Endothelial cell of umbilical vein (primary cell): ENCODE results near the gene COL23A1. TPM values are rescaled to one million over a fixed set of nuclear protein-coding genes. Genes with fewer than 3 reads are reported as not detected.

Experiments used
- BruUV-seq: library from RNA; stranded (reverse); fragments of 400-500 nt; replicated peaks from 2 replicates; lab custom pipeline; 2021; lab: Mats Ljungman, UMichigan
- CTCF ChIA-PET: fragments of 300-600, 350-600 bp; sonication (Branson Sonifier 250); formaldehyde crosslinking; loops from one replicate; lab custom pipeline; 2021; ENCODE audit warnings: antibody characterized with exemption, inconsistent platforms; lab: Charles Lee
- POLR2A ChIA-PET: fragments of 300-600, 350-600 bp; sonication (Branson Sonifier 250); formaldehyde crosslinking; loops from one replicate; lab custom pipeline; 2021; ENCODE audit warnings: antibody characterized with exemption, inconsistent platforms; lab: Charles Lee
- DNase-seq: peaks from one replicate; pipeline ENCODE4 v3.0.0-alpha.2; 2011; ENCODE audit warnings: low read depth, low spot score
- FAIRE-seq: peaks from 2 replicates; lab custom pipeline; 2011; peaks lifted over from hg19 to GRCh38; lab: Jason Lieb, UNC
- H2AFZ ChIP-seq: 2 replicates; pipeline ENCODE4 v1.6.0; 2012; ENCODE audit warnings: low read depth, low read length, control low read depth, inconsistent platforms
- H3K27ac ChIP-seq: 2 replicates; pipeline ENCODE4 v1.5.1; 2011; ENCODE audit warnings: low read depth, mild to moderate bottlenecking, control low read depth, low read length, moderate library complexity; ENCODE audit not compliant: insufficient read depth
- H3K27me3 ChIP-seq, 2 experiments: 2 replicates each; pipeline versions ENCODE4 v1.6.0 to v1.6.1; 2011; ENCODE audit warnings: low read length in 2 of 2, mixed read lengths in 1 of 2; ENCODE audit not compliant: control insufficient read depth in 2 of 2, insufficient read depth in 2 of 2
- H3K36me3 ChIP-seq, 2 experiments: 2 replicates in 1 of 2; 3 replicates in 1 of 2; pipeline ENCODE4 v1.5.1; 2011; ENCODE audit warnings: low read length in 2 of 2, mild to moderate bottlenecking in 1 of 2, moderate library complexity in 1 of 2; ENCODE audit not compliant: control insufficient read depth in 2 of 2, insufficient read depth in 2 of 2; ENCODE audit errors: extremely low read depth in 1 of 2
- H3K4me1 ChIP-seq: 3 replicates; pipeline ENCODE4 v1.5.1; 2011; ENCODE audit warnings: mild to moderate bottlenecking, low read length; ENCODE audit not compliant: control insufficient read depth, insufficient read depth; ENCODE audit errors: extremely low read depth
- H3K4me2 ChIP-seq: 2 replicates; pipeline ENCODE4 v1.6.1; 2011; ENCODE audit warnings: low read length, control low read depth, mixed read lengths; ENCODE audit not compliant: insufficient read depth
- H3K4me3 ChIP-seq, 3 experiments: fragments of 200-600 bp in 1 of 3; sonication (generic), shearing (Covaris generic) in 1 of 3; replicated peaks in 1 of 3; 2 replicates each; pipeline ENCODE4 v1.5.1; 2011 to 2016; ENCODE audit warnings: control low read depth in 3 of 3, low read length in 3 of 3, mild to moderate bottlenecking in 2 of 3, inconsistent platforms in 1 of 3, low read depth in 1 of 3, moderate library complexity in 1 of 3; ENCODE audit not compliant: insufficient read depth in 1 of 3
- H3K79me2 ChIP-seq: 2 replicates; pipeline ENCODE4 v1.6.0; 2012; ENCODE audit warnings: low read length, inconsistent platforms; ENCODE audit not compliant: control insufficient read depth, insufficient read depth
- H3K9ac ChIP-seq: replicated peaks from 2 replicates; pipeline ENCODE3; 2011; ENCODE audit warnings: low read length, control low read depth; ENCODE audit not compliant: insufficient read depth; ENCODE audit errors: extremely low read depth
- H3K9me1 ChIP-seq: replicated peaks from 3 replicates; pipeline ENCODE4 v1.6.0; 2011; ENCODE audit warnings: mild to moderate bottlenecking, low read length; ENCODE audit not compliant: control insufficient read depth, insufficient read depth; ENCODE audit errors: extremely low read depth
- H3K9me3 ChIP-seq: replicated peaks from 2 replicates; pipeline ENCODE4 v1.5.1; 2012; ENCODE audit warnings: low read length, inconsistent platforms; ENCODE audit not compliant: control insufficient read depth, insufficient read depth
- H4K20me1 ChIP-seq: replicated peaks from 2 replicates; pipeline ENCODE3; 2011; ENCODE audit warnings: mild to moderate bottlenecking, low read length; ENCODE audit not compliant: control insufficient read depth, insufficient read depth; ENCODE audit errors: extremely low read depth
- EZH2 ChIP-seq: IDR thresholded peaks from 2 replicates; pipeline ENCODE4 v1.6.1; 2012; ENCODE audit warnings: borderline replicate concordance, low read depth, mild to moderate bottlenecking, moderate library complexity, low read length, inconsistent platforms; ENCODE audit not compliant: severe bottlenecking
- FOS ChIP-seq: IDR thresholded peaks from 2 replicates; pipeline ENCODE4 v1.6.1; 2011; ENCODE audit warnings: mild to moderate bottlenecking, low read length, moderate library complexity, borderline replicate concordance; ENCODE audit not compliant: insufficient read depth
- GATA2 ChIP-seq: IDR thresholded peaks from 2 replicates; pipeline ENCODE4 v1.7.0; 2011; ENCODE audit warnings: low read depth, mild to moderate bottlenecking, moderate library complexity, mixed read lengths, low read length; ENCODE audit not compliant: insufficient read length, insufficient read depth
- JUN ChIP-seq: IDR thresholded peaks from 2 replicates; pipeline ENCODE4 v1.6.1; 2011; ENCODE audit warnings: borderline replicate concordance, low read depth; ENCODE audit not compliant: insufficient read length, insufficient read depth
- MAX ChIP-seq: IDR thresholded peaks from 2 replicates; pipeline ENCODE4 v1.6.1; 2011; ENCODE audit not compliant: insufficient read depth, insufficient read length
- MYC ChIP-seq: IDR thresholded peaks from one replicate; pipeline ENCODE4 v1.6.1; 2011; ENCODE audit warnings: mild to moderate bottlenecking, low read depth, low read length
- POLR2A ChIP-seq: IDR thresholded peaks from 2 replicates; pipeline ENCODE4 v1.6.1; 2012; ENCODE audit warnings: low read depth, mild to moderate bottlenecking, control low read depth, low read length
- POLR2AphosphoS5 ChIP-seq: IDR thresholded peaks from 2 replicates; pipeline ENCODE4 v1.6.1; 2012; ENCODE audit warnings: low read depth, mild to moderate bottlenecking, control low read depth, low read length, moderate library complexity; ENCODE audit not compliant: insufficient read depth
- dilution Hi-C: fragments of 300-500 bp; cut with MboI; formaldehyde crosslinking; loops from one replicate; pipeline ENCODE4 v1.15.0; 2019; ENCODE audit warnings: low sequenced_read_pairs; ENCODE audit not compliant: extremely low pct_ligation_motif_present
- intact Hi-C: fragments of 100-400 bp; cut with micrococcal nuclease; formaldehyde crosslinking; loops from one replicate; pipeline ENCODE4 v1.10.0; 2022
- polyA plus RNA-seq, 4 experiments: library from polyadenylated mRNA; depleted of rRNA in 3 of 4; stranded (reverse) in 3 of 4; unstranded in 1 of 4; fragments of >200 nt; gene quantifications; 2 replicates each; pipeline versions ENCODE4 v1.2.1 to v1.2.3, GENCODE V29; 2011 to 2012; ENCODE audit warnings: missing spikeins in 1 of 4
- total RNA-seq: library from RNA; stranded (reverse); gene quantifications from 2 replicates; pipeline ENCODE4 v1.2.3, GENCODE V29; 2021

Gene COL23A1
- total and polyA plus RNA-seq, 2 donors (not counting 3 experiments of a cell fraction or from before 2014, with no cell fraction given) = not detected

- dilution Hi-C loops = no loop called here
- H3K4me3 ChIP-seq = no peak overlapping the region
- H3K79me2 ChIP-seq = no peaks in the 10 kb centered on the region
- H3K9ac ChIP-seq = no peak overlapping the region
- H3K9me3 ChIP-seq = no peaks in the 10 kb centered on the region
- no peaks in the 10 kb centered on the region for H3K4me1 ChIP-seq
- no peak overlapping the region for H2AFZ ChIP-seq
- intact Hi-C loops = no loop called here
- no peaks in the 10 kb centered on the region for H3K9me1 ChIP-seq
- FAIRE-seq = no peak
- ChIA-PET CTCF (interaction anchor here (1.3 to 5.6 kb wide), 4 partner anchors 43 to 1215 kb away, joined by 3 to 65 read pairs (median 6); no protein-coding TSS in a partner anchor), POLR2A (no interaction called here)
- TF ChIP-seq FOS = no peak
- TF ChIP-seq GATA2 = no peak
- no peak for TF ChIP-seq MAX
- no peak for TF ChIP-seq POLR2AphosphoS5
- H4K20me1 ChIP-seq = no peaks in the 10 kb centered on the region
- BruUV-seq = no TSS peak
- H3K4me2 ChIP-seq = no peak overlapping the region
- no peak for DNase-seq
- no peak overlapping the region for H3K27ac ChIP-seq
- no peaks in the 10 kb centered on the region for H3K36me3 ChIP-seq
- no peaks in the 10 kb centered on the region for H3K27me3 ChIP-seq
Measured at GRCh38 chr5:178278358-178279023, 311.7 kb downstream of the COL23A1 start.

- ChIA-PET CTCF (interaction anchor here (0.8 to 5.6 kb wide), 4 partner anchors 26 to 1216 kb away, joined by 3 to 65 read pairs (median 6); no protein-coding TSS in a partner anchor), POLR2A (no interaction called here)
- no peak for DNase-seq
- dilution Hi-C loops (no loop called here), intact Hi-C loops (no loop called here)
- H3K27ac ChIP-seq = no peak overlapping the region
- no peak overlapping the region for H3K4me3 ChIP-seq
- H3K4me1 ChIP-seq = no peaks in the 10 kb centered on the region
- no peaks in the 10 kb centered on the region for H3K79me2 ChIP-seq
- H3K4me2 ChIP-seq = no peak overlapping the region
- FAIRE-seq = no peak
- BruUV-seq = no TSS peak
- no peaks in the 10 kb centered on the region for H3K9me3 ChIP-seq
- H3K27me3 ChIP-seq = no peaks in the 10 kb centered on the region
- no peaks in the 10 kb centered on the region for H3K36me3 ChIP-seq
- no peaks in the 10 kb centered on the region for H3K9me1 ChIP-seq
- TF ChIP-seq MAX (no peak), EZH2 (no peak), GATA2 (no peak), POLR2A (no peak), FOS (no peak), JUN (no peak), MYC (no peak), POLR2AphosphoS5 (no peak)
- H2AFZ ChIP-seq = no peak overlapping the region
- H4K20me1 ChIP-seq = no peaks in the 10 kb centered on the region
- no peak overlapping the region for H3K9ac ChIP-seq
Measured at GRCh38 chr5:178277866-178278265, 312.3 kb downstream of the COL23A1 start.
